ENCODE measurements around the gene CHPT1.

CHPT1 gene

DNA sequence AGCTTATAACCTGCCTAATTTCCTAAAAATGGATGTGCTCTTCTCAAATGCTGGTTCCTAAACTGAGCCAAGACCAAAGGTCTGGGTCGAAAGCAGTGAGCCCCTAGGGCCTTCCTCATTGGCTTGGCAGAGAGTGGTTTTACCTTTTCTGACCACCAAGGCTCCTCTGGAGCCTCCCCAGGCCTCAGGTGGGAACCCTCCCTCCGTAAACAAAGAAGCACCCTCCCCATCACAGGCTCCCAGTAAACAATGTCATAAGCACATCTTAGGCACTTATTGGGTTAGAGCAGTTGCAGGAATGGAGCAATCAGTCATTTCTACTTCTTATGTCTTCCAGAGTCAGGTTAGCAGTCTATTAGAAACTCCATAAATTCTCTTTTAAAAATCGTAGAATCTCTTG lies 6.0 kb downstream of the CHPT1 start:
- no peaks in the 10 kb centered on the region for H3K36me3 ChIP-seq (ENCODE audit: insufficient read depth, low read length)
- H3K4me3 ChIP-seq (ENCODE audit: low read depth in 1 of 2, low read length in 2 of 2), result no peak overlapping the region
- no peak for DNase-seq
- H4K20me1 ChIP-seq (ENCODE audit: insufficient read depth, low read length), result no peaks in the 10 kb centered on the region; the same call in 1 of the 2 replicates
- no peak overlapping the region for H2AFZ ChIP-seq (ENCODE audit: low read depth, low read length)
- peaks cover under 1% of the 10 kb centered on the region; the same call in 1 of the 2 replicates for H3K79me2 ChIP-seq (ENCODE audit: insufficient read depth, low read length)
- ATAC-seq (ENCODE audit: insufficient read depth, low read depth), result no peak
- no peaks in the 10 kb centered on the region for H3K9me3 ChIP-seq (ENCODE audit: insufficient read depth, low read length, severe bottlenecking)
- TF ChIP-seq, protein P1, sequence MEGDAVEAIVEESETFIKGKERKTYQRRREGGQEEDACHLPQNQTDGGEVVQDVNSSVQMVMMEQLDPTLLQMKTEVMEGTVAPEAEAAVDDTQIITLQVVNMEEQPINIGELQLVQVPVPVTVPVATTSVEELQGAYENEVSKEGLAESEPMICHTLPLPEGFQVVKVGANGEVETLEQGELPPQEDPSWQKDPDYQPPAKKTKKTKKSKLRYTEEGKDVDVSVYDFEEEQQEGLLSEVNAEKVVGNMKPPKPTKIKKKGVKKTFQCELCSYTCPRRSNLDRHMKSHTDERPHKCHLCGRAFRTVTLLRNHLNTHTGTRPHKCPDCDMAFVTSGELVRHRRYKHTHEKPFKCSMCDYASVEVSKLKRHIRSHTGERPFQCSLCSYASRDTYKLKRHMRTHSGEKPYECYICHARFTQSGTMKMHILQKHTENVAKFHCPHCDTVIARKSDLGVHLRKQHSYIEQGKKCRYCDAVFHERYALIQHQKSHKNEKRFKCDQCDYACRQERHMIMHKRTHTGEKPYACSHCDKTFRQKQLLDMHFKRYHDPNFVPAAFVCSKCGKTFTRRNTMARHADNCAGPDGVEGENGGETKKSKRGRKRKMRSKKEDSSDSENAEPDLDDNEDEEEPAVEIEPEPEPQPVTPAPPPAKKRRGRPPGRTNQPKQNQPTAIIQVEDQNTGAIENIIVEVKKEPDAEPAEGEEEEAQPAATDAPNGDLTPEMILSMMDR (IDR thresholded peaks at IDR 0.05; ENCODE audit: borderline replicate concordance, extremely low read depth, low read length, poor library complexity, severe bottlenecking), result no peak
- no peak for TF ChIP-seq EZH2 (IDR thresholded peaks at IDR 0.05; ENCODE audit: borderline replicate concordance, low read depth, low read length, severe bottlenecking)
- peaks cover 16% of the 10 kb centered on the region for H3K4me1 ChIP-seq (ENCODE audit: insufficient read depth, low read length)
- H3K4me2 ChIP-seq (ENCODE audit: insufficient read depth, low read length), result no peak overlapping the region
- H3K27ac ChIP-seq (ENCODE audit: low read length), result no peak overlapping the region
- H3K9ac ChIP-seq (ENCODE audit: low read depth, low read length), result no peak overlapping the region
- no peaks in the 10 kb centered on the region for H3K27me3 ChIP-seq (ENCODE audit: insufficient read depth, low read length, poor library complexity)

DNA sequence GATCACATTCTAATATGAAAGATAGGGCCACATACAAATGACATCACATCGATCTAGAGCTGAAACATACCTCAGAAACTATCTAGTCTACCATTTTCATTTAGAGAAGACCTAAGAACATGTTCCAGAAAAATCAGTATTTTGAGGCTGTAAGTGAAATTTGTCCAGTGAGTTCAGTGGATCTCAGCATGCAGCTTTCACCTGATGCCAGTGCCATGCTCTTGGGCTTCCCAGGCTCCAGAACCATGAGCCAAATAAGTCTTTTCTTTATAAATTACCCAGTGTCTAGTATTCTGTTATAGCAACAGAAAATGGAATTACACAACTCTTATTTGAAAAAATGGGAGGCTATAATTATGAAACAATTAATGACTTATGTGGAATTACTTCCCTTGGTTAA lies 9.0 kb downstream of the CHPT1 start:
- Histone ChIP-seq H3K4me1 (ENCODE audit: insufficient read depth, low read length) (peaks cover 8% of the 10 kb centered on the region), H3K79me2 (ENCODE audit: insufficient read depth, low read length) (peaks cover 3% of the 10 kb centered on the region; the same call in 1 of the 2 replicates), H3K27ac (ENCODE audit: low read length) (no peak overlapping the region), H2AFZ (ENCODE audit: low read depth, low read length) (no peak overlapping the region), H3K4me2 (ENCODE audit: insufficient read depth, low read length) (no peak overlapping the region), H3K27me3 (ENCODE audit: insufficient read depth, low read length, poor library complexity) (no peaks in the 10 kb centered on the region), H3K4me3 (ENCODE audit: low read depth in 1 of 2, low read length in 2 of 2) (no peak overlapping the region), H4K20me1 (ENCODE audit: insufficient read depth, low read length) (no peaks in the 10 kb centered on the region; the same call in 1 of the 2 replicates), H3K9ac (ENCODE audit: low read depth, low read length) (no peak overlapping the region), H3K9me3 (ENCODE audit: insufficient read depth, low read length, severe bottlenecking) (no peaks in the 10 kb centered on the region), H3K36me3 (ENCODE audit: insufficient read depth, low read length) (no peaks in the 10 kb centered on the region)
- no peak for TF ChIP-seq EZH2 (IDR thresholded peaks at IDR 0.05; ENCODE audit: borderline replicate concordance, low read depth, low read length, severe bottlenecking)
- TF ChIP-seq, protein P1 (IDR thresholded peaks at IDR 0.05; ENCODE audit: borderline replicate concordance, extremely low read depth, low read length, poor library complexity, severe bottlenecking), result no peak
- DNase-seq (no peak), ATAC-seq (ENCODE audit: insufficient read depth, low read depth) (no peak)

DNA sequence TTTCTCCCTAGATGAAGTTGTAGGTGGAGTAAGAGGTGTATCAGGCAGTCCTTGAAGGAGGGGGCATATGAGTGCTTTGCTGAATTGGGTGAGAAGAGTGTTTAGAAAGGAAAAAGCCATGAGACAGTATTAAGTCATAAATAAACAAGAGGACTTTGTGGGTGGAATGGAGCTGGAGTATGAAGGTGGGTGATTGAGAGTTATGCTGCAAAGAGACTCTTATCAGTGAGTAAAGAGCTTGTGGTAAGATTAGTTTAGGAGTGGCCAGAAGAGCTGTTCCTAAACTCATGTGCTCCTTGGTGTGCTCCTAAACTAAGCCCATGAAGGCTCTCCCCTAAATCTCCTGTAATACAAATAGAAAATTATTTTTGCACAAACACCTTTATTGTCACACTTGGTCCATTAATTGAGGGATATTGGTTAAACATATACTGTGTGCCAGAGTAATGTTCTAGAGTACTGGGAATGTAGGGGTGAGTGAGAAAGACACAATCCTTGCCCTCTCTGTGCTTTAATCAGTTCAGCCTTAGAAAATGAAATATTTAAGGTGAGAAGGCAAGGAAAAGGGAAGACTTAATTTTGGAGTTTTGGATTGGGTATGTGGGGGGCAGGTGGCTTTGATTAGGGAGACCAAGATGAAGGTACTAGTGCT lies 9.8 kb downstream of the CHPT1 start:
- DNase-seq, result no peak
- Histone ChIP-seq H3K4me2 (ENCODE audit: insufficient read depth, low read length) (no peak overlapping the region), H3K27ac (ENCODE audit: low read length) (no peak overlapping the region), H3K79me2 (ENCODE audit: insufficient read depth, low read length) (peaks cover 3% of the 10 kb centered on the region; the same call in 1 of the 2 replicates), H2AFZ (ENCODE audit: low read depth, low read length) (no peak overlapping the region), H3K36me3 (ENCODE audit: insufficient read depth, low read length) (no peaks in the 10 kb centered on the region), H3K9ac (ENCODE audit: low read depth, low read length) (no peak overlapping the region), H4K20me1 (ENCODE audit: insufficient read depth, low read length) (no peaks in the 10 kb centered on the region), H3K4me3 (ENCODE audit: low read depth in 1 of 2, low read length in 2 of 2) (no peak overlapping the region), H3K4me1 (ENCODE audit: insufficient read depth, low read length) (peaks cover 8% of the 10 kb centered on the region), H3K9me3 (ENCODE audit: insufficient read depth, low read length, severe bottlenecking) (no peaks in the 10 kb centered on the region), H3K27me3 (ENCODE audit: insufficient read depth, low read length, poor library complexity) (no peaks in the 10 kb centered on the region)
- no peak for TF ChIP-seq EZH2 (IDR thresholded peaks at IDR 0.05; ENCODE audit: borderline replicate concordance, low read depth, low read length, severe bottlenecking)
- TF ChIP-seq, protein P1 (IDR thresholded peaks at IDR 0.05; ENCODE audit: borderline replicate concordance, extremely low read depth, low read length, poor library complexity, severe bottlenecking), result no peak
- no peak for ATAC-seq (ENCODE audit: insufficient read depth, low read depth)

Data from DND-41 (cell line).